Keratinocyte (primary cell): ENCODE results near the gene NCAM2. TPM values are rescaled to one million over a fixed set of nuclear protein-coding genes. Genes with fewer than 3 reads are reported as not detected.

Experiments used
- DNase-seq: peaks from one replicate; pipeline ENCODE4 v3.0.0-alpha.2; 2011; ENCODE audit warnings: low read depth, missing footprints, low spot score
- FAIRE-seq: peaks from 2 replicates; lab custom pipeline; 2011; peaks lifted over from hg19 to GRCh38; lab: Jason Lieb, UNC
- H2AFZ ChIP-seq: 2 replicates; pipeline ENCODE4 v1.6.0; 2012; ENCODE audit warnings: low read length, control low read depth, inconsistent platforms; ENCODE audit not compliant: control insufficient read depth
- H3K27ac ChIP-seq: 2 replicates; pipeline ENCODE4 v1.5.1; 2011; ENCODE audit warnings: low read length; ENCODE audit not compliant: control insufficient read depth, insufficient read depth
- H3K27me3 ChIP-seq: 3 replicates; pipeline ENCODE4 v1.6.0; 2011; ENCODE audit warnings: low read length; ENCODE audit not compliant: control insufficient read depth, insufficient read depth; ENCODE audit errors: extremely low read depth
- H3K36me3 ChIP-seq, 2 experiments: 2 replicates in 1 of 2; 3 replicates in 1 of 2; pipeline ENCODE4 v1.5.1; 2011; ENCODE audit warnings: low read length in 2 of 2, mild to moderate bottlenecking in 1 of 2; ENCODE audit not compliant: control insufficient read depth in 2 of 2, insufficient read depth in 2 of 2; ENCODE audit errors: extremely low read depth in 1 of 2
- H3K4me1 ChIP-seq: 3 replicates; pipeline ENCODE4 v1.5.1; 2011; ENCODE audit warnings: low read length; ENCODE audit not compliant: control insufficient read depth, insufficient read depth; ENCODE audit errors: extremely low read depth
- H3K4me2 ChIP-seq: 3 replicates; pipeline ENCODE4 v1.6.0; 2011; ENCODE audit warnings: low read depth, low read length; ENCODE audit not compliant: control insufficient read depth, insufficient read depth; ENCODE audit errors: extremely low read depth
- H3K4me3 ChIP-seq, 3 experiments: fragments of 200-600 bp in 1 of 3; sonication (generic) in 1 of 3; 2 replicates in 2 of 3; 3 replicates in 1 of 3; pipeline ENCODE4 v1.5.1; 2011 to 2016; ENCODE audit warnings: low read length in 3 of 3, mild to moderate bottlenecking in 3 of 3, control low read depth in 2 of 3, inconsistent platforms in 1 of 3, low read depth in 1 of 3, mixed read lengths in 1 of 3, mixed run types in 1 of 3, moderate library complexity in 1 of 3; ENCODE audit not compliant: control insufficient read depth in 2 of 3, insufficient read depth in 2 of 3; ENCODE audit errors: extremely low read depth in 1 of 3
- H3K79me2 ChIP-seq: 2 replicates; pipeline ENCODE4 v1.6.0; 2012; ENCODE audit warnings: low read length; ENCODE audit not compliant: control insufficient read depth, insufficient read depth
- H3K9ac ChIP-seq: 3 replicates; pipeline ENCODE4 v1.6.0; 2011; ENCODE audit warnings: low read length; ENCODE audit not compliant: control insufficient read depth, insufficient read depth; ENCODE audit errors: extremely low read depth
- H3K9me1 ChIP-seq: 3 replicates; pipeline ENCODE4 v1.6.0; 2011; ENCODE audit warnings: low read length; ENCODE audit not compliant: control insufficient read depth, insufficient read depth; ENCODE audit errors: extremely low read depth
- H3K9me3 ChIP-seq: 2 replicates; pipeline ENCODE4 v1.5.1; 2012; ENCODE audit warnings: low read depth, low read length; ENCODE audit not compliant: control insufficient read depth
- H4K20me1 ChIP-seq: 3 replicates; pipeline ENCODE4 v1.6.0; 2011; ENCODE audit warnings: low read length; ENCODE audit not compliant: control insufficient read depth, insufficient read depth; ENCODE audit errors: extremely low read depth
- EZH2 ChIP-seq: IDR thresholded peaks from one replicate; pipeline ENCODE4 v1.6.1; 2012; ENCODE audit warnings: inconsistent platforms, mild to moderate bottlenecking, low read length, moderate library complexity
- dilution Hi-C: fragments of 300-500 bp; cut with MboI; formaldehyde crosslinking; loops from one replicate; pipeline ENCODE4 v1.7.0; 2020; ENCODE audit warnings: low sequenced_read_pairs; ENCODE audit not compliant: extremely low pct_ligation_motif_present
- polyA plus RNA-seq, 5 experiments: library from polyadenylated mRNA; depleted of rRNA in 3 of 5; stranded (reverse) in 3 of 5; stranded (forward) in 1 of 5; unstranded in 1 of 5; fragments of >200 nt; gene quantifications; 1 replicate in 1 of 5; 2 replicates in 3 of 5; 3 replicates in 1 of 5; pipeline versions ENCODE4 v1.2.1 to v1.2.3, GENCODE V29; 2011 to 2012; ENCODE audit warnings: missing spikeins in 2 of 5, low read depth in 1 of 5, low replicate concordance in 1 of 5
- TF ChIP-seq, protein P1 (sequence below), 3 experiments: IDR thresholded peaks in 1 of 3; conservative IDR thresholded peaks in 1 of 3; optimal IDR thresholded peaks in 1 of 3; 2 replicates in 2 of 3; 3 replicates in 1 of 3; pipeline versions ENCODE3 to v1.5.1; 2011; ENCODE audit warnings: low read length in 3 of 3, mild to moderate bottlenecking in 3 of 3, moderate library complexity in 2 of 3, control low read depth in 1 of 3, inconsistent platforms in 1 of 3; ENCODE audit not compliant: insufficient read depth in 2 of 3; ENCODE audit errors: extremely low read depth in 1 of 3

NCAM2 gene
- polyA plus RNA-seq, 1 donor (not counting 4 experiments of a cell fraction or from before 2014, with no cell fraction given) = 0.16 TPM

DNA sequence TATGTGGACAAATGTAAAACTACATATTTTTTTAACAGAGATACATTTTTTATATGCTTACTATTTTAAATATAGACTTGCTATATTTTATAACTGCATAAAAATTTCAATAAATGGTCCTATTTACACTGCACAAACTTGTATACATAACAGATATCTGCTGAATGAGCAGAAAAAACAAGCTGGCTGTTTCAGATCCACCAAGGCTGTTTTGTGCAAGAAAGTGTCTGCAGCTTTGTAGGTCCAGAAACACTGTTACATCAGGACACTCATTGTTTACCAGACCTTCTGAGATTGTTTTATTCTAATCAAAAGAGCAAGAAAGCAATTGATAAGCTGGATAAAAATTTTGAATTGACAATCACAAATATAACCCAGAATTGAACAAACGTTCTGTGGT is 99.3 kb downstream of the NCAM2 start:
- no peak for TF ChIP-seq EZH2
- TF ChIP-seq, protein P1, sequence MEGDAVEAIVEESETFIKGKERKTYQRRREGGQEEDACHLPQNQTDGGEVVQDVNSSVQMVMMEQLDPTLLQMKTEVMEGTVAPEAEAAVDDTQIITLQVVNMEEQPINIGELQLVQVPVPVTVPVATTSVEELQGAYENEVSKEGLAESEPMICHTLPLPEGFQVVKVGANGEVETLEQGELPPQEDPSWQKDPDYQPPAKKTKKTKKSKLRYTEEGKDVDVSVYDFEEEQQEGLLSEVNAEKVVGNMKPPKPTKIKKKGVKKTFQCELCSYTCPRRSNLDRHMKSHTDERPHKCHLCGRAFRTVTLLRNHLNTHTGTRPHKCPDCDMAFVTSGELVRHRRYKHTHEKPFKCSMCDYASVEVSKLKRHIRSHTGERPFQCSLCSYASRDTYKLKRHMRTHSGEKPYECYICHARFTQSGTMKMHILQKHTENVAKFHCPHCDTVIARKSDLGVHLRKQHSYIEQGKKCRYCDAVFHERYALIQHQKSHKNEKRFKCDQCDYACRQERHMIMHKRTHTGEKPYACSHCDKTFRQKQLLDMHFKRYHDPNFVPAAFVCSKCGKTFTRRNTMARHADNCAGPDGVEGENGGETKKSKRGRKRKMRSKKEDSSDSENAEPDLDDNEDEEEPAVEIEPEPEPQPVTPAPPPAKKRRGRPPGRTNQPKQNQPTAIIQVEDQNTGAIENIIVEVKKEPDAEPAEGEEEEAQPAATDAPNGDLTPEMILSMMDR (optimal IDR thresholded peaks at IDR 0.05 in 1 of 3, IDR thresholded peaks at IDR 0.05 in 1 of 3, conservative IDR thresholded peaks at IDR 0.05 in 1 of 3; ENCODE audit: extremely low read depth in 1 of 3, insufficient read depth in 2 of 3, low read length in 3 of 3) = no peak
- FAIRE-seq (no peak), DNase-seq (no peak)
- H3K36me3 ChIP-seq = no peaks in the 10 kb centered on the region
- H3K27me3 ChIP-seq = no peaks in the 10 kb centered on the region
- no peak overlapping the region for H3K9ac ChIP-seq
- no peaks in the 10 kb centered on the region for H4K20me1 ChIP-seq
- no peaks in the 10 kb centered on the region for H3K9me1 ChIP-seq
- H2AFZ ChIP-seq = no peak overlapping the region
- dilution Hi-C loops = no loop called here
- H3K4me1 ChIP-seq = no peaks in the 10 kb centered on the region
- H3K27ac ChIP-seq = no peak overlapping the region
- no peaks in the 10 kb centered on the region for H3K79me2 ChIP-seq
- H3K4me2 ChIP-seq = no peak overlapping the region
- no peak overlapping the region for H3K4me3 ChIP-seq
- H3K9me3 ChIP-seq = no peaks in the 10 kb centered on the region

DNA sequence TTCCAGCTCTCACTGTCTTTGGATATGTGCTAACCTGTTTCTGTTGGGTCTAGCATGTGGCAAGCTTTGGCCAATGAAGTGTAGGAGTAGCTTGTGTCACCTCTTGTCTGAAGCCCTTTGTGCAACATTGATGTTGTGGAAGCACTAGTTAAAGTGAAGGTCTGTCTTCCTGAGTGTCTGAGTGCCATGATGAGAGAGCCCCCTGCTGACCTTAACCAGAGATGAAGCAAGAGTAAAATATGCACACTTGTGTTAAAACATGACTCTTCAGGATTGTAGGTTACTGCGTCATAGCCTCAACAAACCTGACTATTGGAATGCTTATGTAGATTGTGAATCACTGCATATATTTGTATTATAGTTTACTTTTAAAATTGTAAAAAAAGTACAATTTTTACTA is 103.7 kb downstream of the NCAM2 start:
- Histone ChIP-seq H4K20me1 (no peaks in the 10 kb centered on the region), H3K27ac (no peak overlapping the region), H3K4me3 (no peak overlapping the region), H2AFZ (no peak overlapping the region), H3K9me3 (no peaks in the 10 kb centered on the region), H3K9me1 (no peaks in the 10 kb centered on the region), H3K36me3 (no peaks in the 10 kb centered on the region), H3K9ac (no peak overlapping the region), H3K27me3 (no peaks in the 10 kb centered on the region), H3K4me2 (no peak overlapping the region), H3K79me2 (no peaks in the 10 kb centered on the region), H3K4me1 (no peaks in the 10 kb centered on the region)
- DNase-seq (no peak), FAIRE-seq (no peak)
- no peak for TF ChIP-seq EZH2
- TF ChIP-seq, protein P1 (optimal IDR thresholded peaks at IDR 0.05 in 1 of 3, IDR thresholded peaks at IDR 0.05 in 1 of 3, conservative IDR thresholded peaks at IDR 0.05 in 1 of 3; ENCODE audit: extremely low read depth in 1 of 3, insufficient read depth in 2 of 3, low read length in 3 of 3) = peak in 1 of 3 experiments; percentile 26
- dilution Hi-C loops = no loop called here
